Muscle layer of colon (tissue), 2 donors: ENCODE results near the gene BRICD5.

Experiments used
- H3K27ac ChIP-seq: one replicate; pipeline ENCODE4 v1.7.0; 2013; ENCODE audit warnings: low read depth, mild to moderate bottlenecking, low read length, moderate library complexity
- H3K27me3 ChIP-seq, 2 donors: one replicate each; pipeline ENCODE4 v1.7.0; 2013; ENCODE audit warnings: low read length in 2 of 2, mild to moderate bottlenecking in 2 of 2; ENCODE audit not compliant: insufficient read depth in 2 of 2, control insufficient read depth in 1 of 2
- H3K36me3 ChIP-seq: one replicate; pipeline ENCODE4 v1.7.0; 2013; ENCODE audit warnings: mild to moderate bottlenecking, low read length; ENCODE audit not compliant: insufficient read depth
- H3K4me1 ChIP-seq: one replicate; pipeline ENCODE4 v1.7.0; 2013; ENCODE audit warnings: mild to moderate bottlenecking, low read length; ENCODE audit not compliant: insufficient read depth
- H3K4me3 ChIP-seq, 2 donors: one replicate each; pipeline ENCODE4 v1.7.0; 2013; ENCODE audit warnings: low read length in 2 of 2, low read depth in 1 of 2, mild to moderate bottlenecking in 1 of 2, moderate library complexity in 1 of 2
- H3K9ac ChIP-seq: one replicate; pipeline ENCODE4 v1.7.0; 2013; ENCODE audit warnings: low read length
- H3K9me3 ChIP-seq: one replicate; pipeline ENCODE4 v1.7.0; 2013; ENCODE audit warnings: mild to moderate bottlenecking, low read length
- donor health status: abdominal sarcoma.
- donor health status: Adenocarcinoma of cecum.

Gene BRICD5

GRCh38 chr16:2236337-2237101 lies 25.9 kb upstream of the BRICD5 start, which contains the start of gene DNASE1L2:
DNASE1L2 (plus strand) TSS chr16:2236444; CDS start chr16:2236817, 373 bp downstream.
- H3K9ac ChIP-seq = no peak within 1 kb of the TSS
- no peak within 1 kb of the TSS for H3K27ac ChIP-seq
- H3K4me3 ChIP-seq = no peak within 1 kb of the TSS
- no peaks in the 10 kb centered on the region for H3K9me3 ChIP-seq
- H3K36me3 ChIP-seq = peaks cover 44% of the 10 kb centered on the region
- peaks cover 12% of the 10 kb centered on the region for H3K4me1 ChIP-seq
- peaks cover 8 to 45% of the 10 kb centered on the region in 2 donors for H3K27me3 ChIP-seq

DNA sequence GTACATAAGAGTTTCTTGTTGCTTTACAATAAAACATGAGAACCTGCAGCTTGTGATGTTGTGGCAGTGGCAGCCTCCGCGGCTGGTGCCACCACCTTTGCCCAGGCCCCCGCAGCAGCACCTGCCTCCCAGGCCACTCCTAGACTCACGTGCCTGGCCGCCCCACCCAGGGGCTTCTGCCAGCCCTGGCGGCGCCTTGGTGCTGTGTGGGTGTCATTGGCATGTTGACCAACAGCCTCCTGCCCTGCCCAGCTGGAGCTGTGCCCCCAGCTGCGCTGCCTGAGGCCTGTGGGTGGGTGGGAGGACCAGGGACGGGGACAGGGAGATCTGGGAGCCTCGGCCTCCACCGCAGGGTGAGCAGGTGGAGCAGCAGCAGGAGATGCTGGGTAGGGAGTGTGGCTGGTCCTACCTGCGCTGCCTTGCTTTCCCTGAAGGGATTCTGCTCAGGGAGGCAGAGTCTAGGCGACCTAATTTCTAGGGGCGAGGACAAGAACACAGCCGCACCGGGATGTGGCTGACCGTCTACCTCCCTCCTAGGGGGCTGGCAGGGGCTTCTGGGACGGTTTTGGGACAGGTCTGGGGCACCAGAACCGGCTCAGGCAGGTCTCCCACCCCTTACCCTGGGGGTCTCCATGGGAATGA lies 25.2 kb upstream of the BRICD5 start:
- H3K27me3 ChIP-seq = peaks cover 8 to 45% of the 10 kb centered on the region in 2 donors
- H3K27ac ChIP-seq = no peak overlapping the region
- peaks cover 12% of the 10 kb centered on the region for H3K4me1 ChIP-seq
- no peak overlapping the region for H3K9ac ChIP-seq
- H3K36me3 ChIP-seq = peaks cover 49% of the 10 kb centered on the region
- no peaks in the 10 kb centered on the region for H3K9me3 ChIP-seq
- no peak overlapping the region for H3K4me3 ChIP-seq

- Histone ChIP-seq H3K36me3 (peaks cover 49% of the 10 kb centered on the region), H3K4me1 (peaks cover 12% of the 10 kb centered on the region), H3K9me3 (no peaks in the 10 kb centered on the region), H3K4me3 (no peak overlapping the region), H3K27ac (no peak overlapping the region), H3K27me3 (peaks cover 8 to 45% of the 10 kb centered on the region in 2 donors), H3K9ac (no peak overlapping the region)
Measured at GRCh38 chr16:2235234-2235651, 24.6 kb upstream of the BRICD5 start.

DNA sequence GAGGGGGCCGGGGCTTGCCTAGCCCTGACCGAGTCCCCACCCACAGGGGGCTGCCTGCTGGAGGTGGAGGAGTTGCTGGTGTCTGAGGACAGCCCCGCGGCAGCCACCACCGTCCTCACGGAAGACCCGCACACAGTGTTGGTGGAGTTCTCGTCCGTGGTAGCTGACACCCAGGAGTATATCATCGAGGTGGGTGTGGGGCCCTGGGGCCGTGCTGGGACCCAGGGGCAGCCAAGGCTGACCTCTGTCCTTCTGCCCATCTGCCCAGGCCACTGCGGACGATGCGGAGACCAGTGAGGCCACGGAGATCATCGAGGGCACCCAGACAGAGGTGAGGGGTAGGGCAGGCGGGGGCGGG lies 24.1 kb upstream of the BRICD5 start:
- H3K27ac ChIP-seq = no peak overlapping the region
- H3K36me3 ChIP-seq = peaks cover 53% of the 10 kb centered on the region
- H3K4me3 ChIP-seq = no peak overlapping the region
- H3K4me1 ChIP-seq = peaks cover 12% of the 10 kb centered on the region
- no peak overlapping the region for H3K9ac ChIP-seq
- H3K27me3 ChIP-seq = peaks cover 8 to 45% of the 10 kb centered on the region in 2 donors
- no peaks in the 10 kb centered on the region for H3K9me3 ChIP-seq

- no peak overlapping the region for H3K4me3 ChIP-seq
- no peak overlapping the region for H3K27ac ChIP-seq
- H3K9ac ChIP-seq = no peak overlapping the region
- peaks cover 8 to 45% of the 10 kb centered on the region in 2 donors for H3K27me3 ChIP-seq
- H3K9me3 ChIP-seq = no peaks in the 10 kb centered on the region
- peaks cover 53% of the 10 kb centered on the region for H3K36me3 ChIP-seq
- H3K4me1 ChIP-seq = peaks cover 12% of the 10 kb centered on the region
Measured at GRCh38 chr16:2233872-2234812, 23.5 kb upstream of the BRICD5 start.

- no peak overlapping the region for H3K9ac ChIP-seq
- no peak overlapping the region for H3K4me3 ChIP-seq
- peaks cover 8 to 42% of the 10 kb centered on the region in 2 donors for H3K27me3 ChIP-seq
- H3K9me3 ChIP-seq = no peaks in the 10 kb centered on the region
- no peak overlapping the region for H3K27ac ChIP-seq
- H3K36me3 ChIP-seq = peaks cover 59% of the 10 kb centered on the region
- peaks cover 12% of the 10 kb centered on the region for H3K4me1 ChIP-seq
Measured at GRCh38 chr16:2233046-2233775, 22.5 kb upstream of the BRICD5 start.

DNA sequence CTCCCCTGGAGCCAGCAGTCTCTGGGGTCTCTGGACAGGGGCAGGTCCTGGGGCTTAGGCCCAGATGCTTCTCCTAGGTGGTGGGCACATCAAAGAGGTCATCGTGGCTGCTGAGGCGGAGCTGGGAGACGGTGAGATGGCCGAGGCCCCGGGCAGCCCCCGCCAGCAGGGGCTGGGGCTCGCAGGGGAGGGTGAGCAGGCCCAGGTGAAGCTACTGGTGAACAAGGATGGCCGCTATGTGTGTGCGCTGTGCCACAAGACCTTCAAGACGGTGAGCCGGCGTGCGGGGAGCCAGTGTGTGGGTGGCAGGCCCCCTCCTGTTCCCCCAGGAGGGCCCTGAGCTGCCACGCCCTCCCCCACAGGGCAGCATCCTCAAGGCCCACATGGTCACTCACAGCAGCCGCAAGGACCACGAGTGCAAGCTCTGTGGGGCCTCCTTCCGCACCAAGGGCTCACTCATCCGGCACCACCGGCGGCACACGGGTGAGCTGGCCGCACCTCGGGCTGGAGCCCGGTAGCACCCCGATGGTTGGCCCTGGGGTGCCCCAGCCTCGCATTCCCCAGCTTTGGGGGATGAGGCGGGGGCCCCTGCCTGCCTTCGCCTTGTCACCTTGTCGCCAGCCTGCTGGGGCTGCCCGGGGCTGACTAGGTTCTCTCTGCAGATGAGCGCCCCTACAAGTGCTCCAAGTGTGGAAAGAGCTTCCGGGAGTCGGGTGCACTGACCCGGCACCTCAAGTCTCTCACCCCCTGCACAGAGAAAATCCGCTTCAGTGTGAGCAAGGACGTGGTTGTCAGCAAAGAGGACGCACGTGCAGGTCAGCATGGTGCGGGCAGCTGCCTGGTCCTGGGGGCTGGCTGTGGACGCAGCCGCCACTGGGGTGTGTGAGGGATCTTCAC lies 21.7 kb upstream of the BRICD5 start:
- Histone ChIP-seq H3K36me3 (peaks cover 59% of the 10 kb centered on the region), H3K9me3 (no peaks in the 10 kb centered on the region), H3K4me3 (no peak overlapping the region), H3K4me1 (peaks cover 12% of the 10 kb centered on the region), H3K27ac (no peak overlapping the region), H3K27me3 (peaks cover 8 to 33% of the 10 kb centered on the region in 2 donors), H3K9ac (no peak overlapping the region)

GRCh38 chr16:2231016-2231931 lies 20.6 kb upstream of the BRICD5 start:
- Histone ChIP-seq H3K9me3 (no peaks in the 10 kb centered on the region), H3K4me1 (peaks cover 8% of the 10 kb centered on the region), H3K9ac (no peak overlapping the region), H3K36me3 (peaks cover 59% of the 10 kb centered on the region), H3K4me3 (no peak overlapping the region), H3K27ac (no peak overlapping the region), H3K27me3 (peaks cover 5 to 22% of the 10 kb centered on the region in 2 donors)

GRCh38 chr16:2230376-2230775 lies 19.7 kb upstream of the BRICD5 start:
- H3K27me3 ChIP-seq = peaks cover 0 to 15% of the 10 kb centered on the region in 2 donors
- no peak overlapping the region for H3K27ac ChIP-seq
- H3K4me3 ChIP-seq = no peak overlapping the region
- peaks cover 56% of the 10 kb centered on the region for H3K36me3 ChIP-seq
- peaks cover 8% of the 10 kb centered on the region for H3K4me1 ChIP-seq
- no peak overlapping the region for H3K9ac ChIP-seq
- no peaks in the 10 kb centered on the region for H3K9me3 ChIP-seq
